GM12801 (cell line): ENCODE measurements around the gene NIPSNAP2.

ENCODE experiments used
- CTCF ChIP-seq: IDR thresholded peaks from one replicate; pipeline ENCODE4 v1.5.1; 2011; ENCODE audit warnings: control low read depth; ENCODE audit not compliant: insufficient read length; ENCODE audit errors: extremely low read depth

The NIPSNAP2 gene

GRCh38 chr7:55980266-55980665, 15.9 kb downstream of the NIPSNAP2 start:
- no peak for TF ChIP-seq CTCF

- TF ChIP-seq CTCF, result no peak
These were observed 19.2 kb downstream of the NIPSNAP2 start for GRCh38 chr7:55983537-55983936.

- TF ChIP-seq CTCF, result no peak
These were observed 28.0 kb downstream of the NIPSNAP2 start for GRCh38 chr7:55992346-55992745.

GRCh38 chr7:55996856-55997500, 32.6 kb downstream of the NIPSNAP2 start:
- no peak for TF ChIP-seq CTCF

- TF ChIP-seq CTCF, result no peak
These were observed 39.4 kb downstream of the NIPSNAP2 start for GRCh38 chr7:56003749-56004148.

GRCh38 chr7:56007167-56007652, 42.8 kb downstream of the NIPSNAP2 start:
- no peak for TF ChIP-seq CTCF

- no peak for TF ChIP-seq CTCF
These were observed 43.5 kb downstream of the NIPSNAP2 start for GRCh38 chr7:56007891-56008290.
